Measurements from ENCODE around the gene BTBD10.
"Not testable (repeated sequence)": the region's sequence is repeated elsewhere in the genome, so short reads cannot be mapped to it uniquely, and the experiment has no call there.

BTBD10 gene

GRCh38 chr11:13423372-13423771 is 39.6 kb downstream of the BTBD10 start:
- no peak overlapping the region for H3K4me3 Mint-ChIP-seq
- peaks cover 20% of the 10 kb centered on the region for H3K36me3 Mint-ChIP-seq
- no peaks in the 10 kb centered on the region for H3K27me3 Mint-ChIP-seq
- peaks cover 9% of the 10 kb centered on the region for H3K9me3 Mint-ChIP-seq (ENCODE audit: low read depth)
- H3K27ac Mint-ChIP-seq: no peak overlapping the region
- H3K4me1 Mint-ChIP-seq (ENCODE audit: low read depth): peaks cover 38% of the 10 kb centered on the region

GRCh38 chr11:13421561-13421960 is 41.5 kb downstream of the BTBD10 start:
- peaks cover 12% of the 10 kb centered on the region for H3K36me3 Mint-ChIP-seq
- H3K27ac Mint-ChIP-seq: no peak overlapping the region

GRCh38 chr11:13415201-13415600 is 47.8 kb downstream of the BTBD10 start:
- no peak overlapping the region for H3K27ac Mint-ChIP-seq
- H3K4me1 Mint-ChIP-seq (ENCODE audit: low read depth): no peaks in the 10 kb centered on the region
- peaks cover 17% of the 10 kb centered on the region for H3K36me3 Mint-ChIP-seq
- H3K27me3 Mint-ChIP-seq: no peaks in the 10 kb centered on the region
- no peaks in the 10 kb centered on the region for H3K9me3 Mint-ChIP-seq (ENCODE audit: low read depth)
- no peak overlapping the region for H3K4me3 Mint-ChIP-seq

More at GRCh38 chr11:13421561-13421960, 41.5 kb downstream of the BTBD10 start:
- Mint-ChIP-seq H3K4me3 (no peak overlapping the region), H3K27me3 (no peaks in the 10 kb centered on the region), H3K4me1 (ENCODE audit: low read depth) (peaks cover 35% of the 10 kb centered on the region), H3K9me3 (ENCODE audit: low read depth) (no peaks in the 10 kb centered on the region)

- peaks cover 40% of the 10 kb centered on the region for H3K36me3 Mint-ChIP-seq
- no peaks in the 10 kb centered on the region for H3K9me3 Mint-ChIP-seq (ENCODE audit: low read depth)
- no peak overlapping the region for H3K4me3 Mint-ChIP-seq
- H3K27ac Mint-ChIP-seq: no peak overlapping the region
- H3K4me1 Mint-ChIP-seq (ENCODE audit: low read depth): no peaks in the 10 kb centered on the region
- H3K27me3 Mint-ChIP-seq: no peaks in the 10 kb centered on the region
These were observed 57.8 kb downstream of the BTBD10 start for GRCh38 chr11:13405220-13405619.

- not testable (repeated sequence) for H3K27me3 Mint-ChIP-seq; H3K27ac Mint-ChIP-seq; H3K9me3 Mint-ChIP-seq (ENCODE audit: low read depth); H3K4me3 Mint-ChIP-seq; H3K4me1 Mint-ChIP-seq (ENCODE audit: low read depth)
- H3K36me3 Mint-ChIP-seq: peaks cover 21% of the 10 kb centered on the region
These were observed 64.7 kb downstream of the BTBD10 start for GRCh38 chr11:13398335-13398734.

GRCh38 chr11:13391217-13391616 is 71.8 kb downstream of the BTBD10 start:
- peaks cover 1% of the 10 kb centered on the region for H3K4me1 Mint-ChIP-seq (ENCODE audit: low read depth)
- H3K9me3 Mint-ChIP-seq (ENCODE audit: low read depth): no peaks in the 10 kb centered on the region
- H3K27ac Mint-ChIP-seq: peak overlapping the region; percentile 38
- no peaks in the 10 kb centered on the region for H3K27me3 Mint-ChIP-seq
- H3K4me3 Mint-ChIP-seq: no peak overlapping the region
- H3K36me3 Mint-ChIP-seq: peaks cover 8% of the 10 kb centered on the region

- no peaks in the 10 kb centered on the region for H3K9me3 Mint-ChIP-seq (ENCODE audit: low read depth)
- peaks cover 11% of the 10 kb centered on the region for H3K36me3 Mint-ChIP-seq
- H3K27me3 Mint-ChIP-seq: no peaks in the 10 kb centered on the region
- no peak overlapping the region for H3K4me3 Mint-ChIP-seq
- peaks cover 3% of the 10 kb centered on the region for H3K4me1 Mint-ChIP-seq (ENCODE audit: low read depth)
- peak overlapping the region; percentile 64 for H3K27ac Mint-ChIP-seq
These were observed 74.3 kb downstream of the BTBD10 start for GRCh38 chr11:13388741-13389140.

GRCh38 chr11:13386567-13386966 is 76.5 kb downstream of the BTBD10 start:
- H3K9me3 Mint-ChIP-seq (ENCODE audit: low read depth): no peaks in the 10 kb centered on the region
- peak overlapping the region; percentile 1 for H3K27ac Mint-ChIP-seq
- no peaks in the 10 kb centered on the region for H3K27me3 Mint-ChIP-seq
- H3K36me3 Mint-ChIP-seq: peaks cover 8% of the 10 kb centered on the region
- H3K4me3 Mint-ChIP-seq: no peak overlapping the region
- H3K4me1 Mint-ChIP-seq (ENCODE audit: low read depth): peaks cover 3% of the 10 kb centered on the region

- H3K9me3 Mint-ChIP-seq (ENCODE audit: low read depth): no peaks in the 10 kb centered on the region
- peaks cover 5% of the 10 kb centered on the region for H3K36me3 Mint-ChIP-seq
- no peak overlapping the region for H3K4me3 Mint-ChIP-seq
- H3K27me3 Mint-ChIP-seq: no peaks in the 10 kb centered on the region
- peak overlapping the region; percentile 56 for H3K27ac Mint-ChIP-seq
- peaks cover 3% of the 10 kb centered on the region for H3K4me1 Mint-ChIP-seq (ENCODE audit: low read depth)
These were observed 77.9 kb downstream of the BTBD10 start for GRCh38 chr11:13384908-13385640.

GRCh38 chr11:13382751-13383150 is 80.3 kb downstream of the BTBD10 start:
- Mint-ChIP-seq H3K4me3 (no peak overlapping the region), H3K36me3 (peaks cover 2% of the 10 kb centered on the region)

GRCh38 chr11:13380731-13381130 is 82.3 kb downstream of the BTBD10 start:
- Mint-ChIP-seq H3K27me3 (no peaks in the 10 kb centered on the region), H3K27ac (peak overlapping the region; percentile 35), H3K4me1 (ENCODE audit: low read depth) (peaks cover 2% of the 10 kb centered on the region), H3K4me3 (no peak overlapping the region), H3K36me3 (peaks cover 4% of the 10 kb centered on the region), H3K9me3 (ENCODE audit: low read depth) (no peaks in the 10 kb centered on the region)

More at GRCh38 chr11:13382751-13383150, 80.3 kb downstream of the BTBD10 start:
- Mint-ChIP-seq H3K4me1 (ENCODE audit: low read depth) (peaks cover 2% of the 10 kb centered on the region), H3K9me3 (ENCODE audit: low read depth) (no peaks in the 10 kb centered on the region), H3K27ac (no peak overlapping the region), H3K27me3 (no peaks in the 10 kb centered on the region)

GRCh38 chr11:13378316-13378715 is 84.7 kb downstream of the BTBD10 start:
- Mint-ChIP-seq H3K27me3 (no peaks in the 10 kb centered on the region), H3K36me3 (peaks cover 4% of the 10 kb centered on the region), H3K4me1 (ENCODE audit: low read depth) (no peaks in the 10 kb centered on the region), H3K4me3 (no peak overlapping the region), H3K9me3 (ENCODE audit: low read depth) (no peaks in the 10 kb centered on the region), H3K27ac (no peak overlapping the region)

- Mint-ChIP-seq H3K4me1 (ENCODE audit: low read depth) (no peaks in the 10 kb centered on the region), H3K9me3 (ENCODE audit: low read depth) (no peaks in the 10 kb centered on the region), H3K36me3 (peaks cover 4% of the 10 kb centered on the region), H3K27me3 (no peaks in the 10 kb centered on the region), H3K4me3 (no peak overlapping the region), H3K27ac (no peak overlapping the region)
These were observed 86.2 kb downstream of the BTBD10 start for GRCh38 chr11:13376838-13377237.

GRCh38 chr11:13376402-13376801 is 86.6 kb downstream of the BTBD10 start:
- Mint-ChIP-seq H3K4me3 (no peak overlapping the region), H3K27me3 (no peaks in the 10 kb centered on the region), H3K27ac (no peak overlapping the region), H3K9me3 (ENCODE audit: low read depth) (no peaks in the 10 kb centered on the region), H3K4me1 (ENCODE audit: low read depth) (no peaks in the 10 kb centered on the region), H3K36me3 (peaks cover 4% of the 10 kb centered on the region)

GRCh38 chr11:13375798-13376197 is 87.2 kb downstream of the BTBD10 start:
- H3K36me3 Mint-ChIP-seq: peaks cover 4% of the 10 kb centered on the region
- H3K27ac Mint-ChIP-seq: no peak overlapping the region
- no peaks in the 10 kb centered on the region for H3K9me3 Mint-ChIP-seq (ENCODE audit: low read depth)
- no peaks in the 10 kb centered on the region for H3K4me1 Mint-ChIP-seq (ENCODE audit: low read depth)
- no peaks in the 10 kb centered on the region for H3K27me3 Mint-ChIP-seq
- H3K4me3 Mint-ChIP-seq: no peak overlapping the region

- H3K4me3 Mint-ChIP-seq: no peak overlapping the region
- no peak overlapping the region for H3K27ac Mint-ChIP-seq
- H3K4me1 Mint-ChIP-seq (ENCODE audit: low read depth): no peaks in the 10 kb centered on the region
- peaks cover 6% of the 10 kb centered on the region for H3K36me3 Mint-ChIP-seq
- no peaks in the 10 kb centered on the region for H3K9me3 Mint-ChIP-seq (ENCODE audit: low read depth)
- H3K27me3 Mint-ChIP-seq: no peaks in the 10 kb centered on the region
These were observed 89.8 kb downstream of the BTBD10 start for GRCh38 chr11:13373216-13373615.

Measured in activated naive CD8-positive, alpha-beta T cell (primary cell).